GM12878 (cell line): ENCODE results near the gene PML. TPM values are rescaled to one million over a fixed set of nuclear protein-coding genes. Genes with fewer than 3 reads are reported as not detected.
"Not testable (repeated sequence)": the region's sequence is repeated elsewhere in the genome, so short reads cannot be mapped to it uniquely, and the experiment has no call there.

Source experiments
- ATAC-seq: fragments of 200-7000 bp; cut with Tn5 transposase; 3 replicates; pipeline ENCODE4 v1.9.1; 2020; ENCODE audit warnings: mild to moderate bottlenecking, moderate library complexity
- BruUV-seq: library from RNA; stranded (reverse); fragments of 400-500 nt; replicated peaks from 2 replicates; lab custom pipeline; 2021; lab: Mats Ljungman, UMichigan
- CTCF ChIA-PET: fragments of 300-600 bp; sonication (Branson Sonifier 250); formaldehyde crosslinking; extraction: SDS; loops from one replicate; lab custom pipeline; 2021; ENCODE audit warnings: inconsistent platforms; lab: Yijun Ruan, JAX
- POLR2A ChIA-PET: fragments of 350-600 bp; formaldehyde crosslinking; extraction: SDS; loops from one replicate; lab custom pipeline; 2021; ENCODE audit warnings: inconsistent platforms; lab: Charles Lee
- RAD21 ChIA-PET: fragments of 300-600 bp; sonication (Branson Sonifier 250); formaldehyde crosslinking; loops from one replicate; lab custom pipeline; 2023; ENCODE audit warnings: antibody characterized with exemption; ENCODE audit not compliant: unreplicated experiment; lab: Charles Lee
- SMC1A ChIA-PET: fragments of 300-600 bp; sonication (Branson Sonifier 250); formaldehyde crosslinking; loops from one replicate; lab custom pipeline; 2023; ENCODE audit not compliant: unreplicated experiment, uncharacterized antibody; lab: Charles Lee
- DNase-seq: peaks from one replicate; pipeline ENCODE4 v3.0.0-alpha.2; 2011; ENCODE audit warnings: low read depth, low spot score
- FAIRE-seq: peaks from 3 replicates; lab custom pipeline; 2011; peaks lifted over from hg19 to GRCh38; lab: Jason Lieb, UNC
- H2AFZ ChIP-seq: 2 replicates; pipeline ENCODE4 v1.6.0; 2011; ENCODE audit warnings: low read depth, low read length, control low read depth; ENCODE audit not compliant: control insufficient read depth
- H3K27ac ChIP-seq: 2 replicates; pipeline ENCODE4 v1.5.1; 2011; ENCODE audit warnings: control low read depth; ENCODE audit not compliant: control insufficient read depth, insufficient read depth
- H3K27me3 ChIP-seq, 2 experiments: replicated peaks in 1 of 2; 2 replicates each; pipeline versions ENCODE4 v1.6.0 to v1.6.1; 2011; ENCODE audit warnings: low read length in 1 of 2; ENCODE audit not compliant: control insufficient read depth in 2 of 2, insufficient read depth in 2 of 2
- H3K36me3 ChIP-seq, 2 experiments: 2 replicates each; pipeline ENCODE4 v1.5.1; 2011; ENCODE audit warnings: low read length in 1 of 2; ENCODE audit not compliant: control insufficient read depth in 2 of 2, insufficient read depth in 2 of 2
- H3K4me1 ChIP-seq: 2 replicates; pipeline ENCODE4 v1.6.1; 2011; ENCODE audit warnings: mild to moderate bottlenecking, low read length, moderate library complexity, mixed read lengths; ENCODE audit not compliant: control insufficient read depth, insufficient read depth
- H3K4me2 ChIP-seq: 2 replicates; pipeline ENCODE4 v1.6.0; 2011; ENCODE audit warnings: control low read depth; ENCODE audit not compliant: control insufficient read depth, insufficient read depth
- H3K4me3 ChIP-seq: fragments of 200-600 bp; sonication (generic); 2 replicates; pipeline ENCODE4 v1.5.1; 2016
- H3K79me2 ChIP-seq: 2 replicates; pipeline ENCODE4 v1.6.0; 2011; ENCODE audit warnings: low read length; ENCODE audit not compliant: control insufficient read depth, insufficient read depth
- H3K9ac ChIP-seq: 2 replicates; pipeline ENCODE4 v1.8.0; 2011; ENCODE audit warnings: low read length, control low read depth, mixed read lengths; ENCODE audit not compliant: control insufficient read depth, insufficient read depth
- H3K9me3 ChIP-seq: replicated peaks from 3 replicates; pipeline ENCODE4 v1.5.1; 2011; ENCODE audit warnings: mild to moderate bottlenecking, low read length; ENCODE audit not compliant: control insufficient read depth, insufficient read depth
- H4K20me1 ChIP-seq: 2 replicates; pipeline ENCODE4 v1.6.0; 2011; ENCODE audit not compliant: control insufficient read depth, insufficient read depth
- EZH2 ChIP-seq: IDR thresholded peaks from 2 replicates; pipeline ENCODE4 v1.6.1; 2012; ENCODE audit warnings: low read depth, mild to moderate bottlenecking, control low read depth, inconsistent platforms, low read length, borderline replicate concordance; ENCODE audit not compliant: control insufficient read depth
- MYB ChIP-seq: fragments of 150-350 bp; IDR thresholded peaks from 2 replicates; pipeline ENCODE4 v1.6.1; 2014; ENCODE audit warnings: mild to moderate bottlenecking, low read depth, low read length, borderline replicate concordance
- RAD21 ChIP-seq: IDR thresholded peaks from 2 replicates; pipeline ENCODE4 v1.6.1; 2011; ENCODE audit warnings: mild to moderate bottlenecking, low read depth, low read length, moderate library complexity; ENCODE audit not compliant: insufficient read depth
- ZZZ3 ChIP-seq: IDR thresholded peaks from 2 replicates; pipeline ENCODE4 v1.6.1; 2011; ENCODE audit warnings: low read depth; ENCODE audit not compliant: control insufficient read depth, insufficient read length
- WGBS: methylation state at CpG from one replicate; pipeline ENCODE4 v1.1.6; 2016; ENCODE audit warnings: low lambda C conversion rate; ENCODE audit not compliant: insufficient replicate concordance, insufficient coverage; ENCODE audit errors: missing lambda C conversion rate; 5-methylcytosine and 5-hydroxymethylcytosine counted together
- in situ Hi-C: fragments of 300-500 bp; cut with MboI; formaldehyde crosslinking; loops from 9 replicates; pipeline ENCODE4 v1.14.3; 2018; ENCODE audit warnings: mixed read lengths
- intact Hi-C: fragments of 100-400 bp; cut with micrococcal nuclease; formaldehyde crosslinking; loops from one replicate; pipeline ENCODE4 v1.14.2; 2022; ENCODE audit not compliant: unreplicated experiment
- polyA plus RNA-seq, 11 experiments: library from polyadenylated mRNA; depleted of rRNA in 4 of 11; unstranded in 6 of 11; stranded (reverse) in 5 of 11; fragments of >200 nt; fragmentation: Nextera tagmentation in 4 of 11; fragmentation: Illumina TruSeq in 1 of 11; extraction: Ambion mirVana in 4 of 11; extraction: Trizol in 1 of 11; gene quantifications; 1 replicate in 1 of 11; 2 replicates in 10 of 11; pipeline versions ENCODE4 v1.2.1 to v1.2.3, GENCODE V29; 2011 to 2016; ENCODE audit warnings: inconsistent platforms in 2 of 11, missing spikeins in 2 of 11, low read depth in 1 of 11
- total RNA-seq, 4 experiments: library from RNA; depleted of rRNA in 3 of 4; stranded (reverse); fragments of >200 nt in 3 of 4; fragmentation: Illumina TruSeq in 1 of 4; extraction: Trizol in 1 of 4; gene quantifications; 2 replicates each; pipeline versions ENCODE4 v1.2.1 to v1.2.3, GENCODE V29; 2013 to 2021
- TF ChIP-seq, protein P1 (sequence below): IDR thresholded peaks from 2 replicates; pipeline ENCODE4 v1.6.1; 2011; ENCODE audit warnings: low read depth, mild to moderate bottlenecking, low read length, moderate library complexity, borderline replicate concordance; ENCODE audit errors: extremely low read depth
- TF ChIP-seq, protein P2 (sequence below): IDR thresholded peaks from 2 replicates; pipeline ENCODE4 v1.6.1; 2012; ENCODE audit warnings: low read depth, low read length, improper control_type of control experiment

Gene PML
- total and polyA plus RNA-seq, 10 of the 15 experiments (the other 5 are each of a cell fraction or from before 2014, with no cell fraction given): 8.5 to 95.5 (median 30.8) TPM

DNA sequence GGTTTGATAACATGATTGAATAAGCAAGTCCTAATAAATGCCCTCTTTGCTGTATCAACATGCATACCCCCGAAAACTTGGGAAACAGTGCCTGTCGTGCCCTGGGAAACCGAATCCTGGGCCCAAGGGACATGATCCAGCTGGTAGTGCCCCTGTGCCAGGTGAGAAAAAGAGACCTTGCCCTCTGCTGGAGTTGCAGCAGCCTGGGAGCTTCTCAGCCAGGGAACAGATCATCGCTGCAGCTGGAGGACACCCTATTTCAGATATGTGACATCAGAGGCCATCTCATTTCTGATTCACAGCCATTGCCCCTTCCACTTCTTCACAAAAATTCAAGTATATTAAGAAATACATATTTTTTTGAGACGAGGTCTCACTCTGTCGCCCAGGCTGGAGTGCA is 34.7 kb upstream of the PML start (continued):
- TF ChIP-seq RAD21 (no peak), MYB (no peak), ZZZ3 (no peak), EZH2 (no peak)
- TF ChIP-seq, protein P1, sequence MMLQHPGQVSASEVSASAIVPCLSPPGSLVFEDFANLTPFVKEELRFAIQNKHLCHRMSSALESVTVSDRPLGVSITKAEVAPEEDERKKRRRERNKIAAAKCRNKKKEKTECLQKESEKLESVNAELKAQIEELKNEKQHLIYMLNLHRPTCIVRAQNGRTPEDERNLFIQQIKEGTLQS: no peak
- TF ChIP-seq, protein P2, sequence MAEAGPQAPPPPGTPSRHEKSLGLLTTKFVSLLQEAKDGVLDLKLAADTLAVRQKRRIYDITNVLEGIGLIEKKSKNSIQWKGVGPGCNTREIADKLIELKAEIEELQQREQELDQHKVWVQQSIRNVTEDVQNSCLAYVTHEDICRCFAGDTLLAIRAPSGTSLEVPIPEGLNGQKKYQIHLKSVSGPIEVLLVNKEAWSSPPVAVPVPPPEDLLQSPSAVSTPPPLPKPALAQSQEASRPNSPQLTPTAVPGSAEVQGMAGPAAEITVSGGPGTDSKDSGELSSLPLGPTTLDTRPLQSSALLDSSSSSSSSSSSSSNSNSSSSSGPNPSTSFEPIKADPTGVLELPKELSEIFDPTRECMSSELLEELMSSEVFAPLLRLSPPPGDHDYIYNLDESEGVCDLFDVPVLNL: no peak

DNA sequence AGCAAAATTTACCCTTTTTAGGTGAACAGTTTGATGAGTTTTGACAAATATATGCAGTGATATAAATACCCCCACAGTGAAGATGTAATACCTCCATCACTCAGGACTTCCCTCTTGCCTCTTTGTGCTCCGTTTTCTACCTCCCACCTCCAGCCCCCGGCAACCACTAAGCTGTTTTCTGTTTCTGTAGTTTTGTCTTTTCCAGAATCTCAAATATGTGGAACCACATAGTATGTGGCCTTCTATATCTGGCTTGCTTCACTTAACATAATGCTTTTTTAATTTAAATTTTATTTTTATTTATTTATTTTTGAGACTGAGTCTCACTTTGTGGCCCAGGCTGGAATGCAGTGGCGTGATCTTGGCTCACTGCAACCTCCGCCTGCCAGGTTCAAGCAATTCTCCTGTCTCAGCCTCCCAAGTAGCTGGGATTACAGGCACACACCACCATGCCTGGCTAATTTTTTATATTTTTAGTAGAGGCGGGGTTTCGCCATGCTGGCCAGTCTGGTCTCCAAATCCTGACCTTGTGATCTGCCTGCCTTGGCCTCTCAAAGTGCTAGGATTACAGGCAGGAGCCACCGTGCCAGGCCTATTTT is 33.9 kb upstream of the PML start:
- intact Hi-C loops, H3K4me1 ChIP-seq, H3K4me2 ChIP-seq, DNase-seq, H4K20me1 ChIP-seq, FAIRE-seq, ATAC-seq, H2AFZ ChIP-seq, H3K9ac ChIP-seq, BruUV-seq, H3K27ac ChIP-seq, H3K27me3 ChIP-seq, H3K9me3 ChIP-seq, H3K4me3 ChIP-seq, H3K79me2 ChIP-seq, H3K36me3 ChIP-seq, POLR2A ChIA-PET: not testable (repeated sequence)
- ChIA-PET SMC1A (interaction anchor here (2.5 kb wide), 1 partner anchor 11 kb away, joined by 10 read pairs; no protein-coding TSS in a partner anchor), RAD21 (interaction anchor here (1.0 kb wide), 1 partner anchor 12 kb away, joined by 4 read pairs; no protein-coding TSS in a partner anchor), CTCF (interaction anchor here (1.3 to 2.0 kb wide), 2 partner anchors 9 to 86 kb away, joined by 3 to 11 read pairs; no protein-coding TSS in a partner anchor)
- 58% methylated on average over 7 of the region's 7 CpGs for WGBS
- in situ Hi-C loops: loop anchor here (10.0 kb wide), 1 partner anchor 344 kb away; no protein-coding TSS in a partner anchor
